Neural progenitor cell (in vitro differentiated cells): Measurements from ENCODE around the gene HES7. TPM values are rescaled to one million over a fixed set of nuclear protein-coding genes. Genes with fewer than 3 reads are reported as not detected.
A peak's percentile ranks its signal among the peaks of the same experiment; 100 is the strongest.

Source experiments
- DNase-seq: peaks from one replicate; pipeline ENCODE4 v3.0.0-alpha.2; 2016; ENCODE audit warnings: low spot score
- H2AFZ ChIP-seq: fragments of 200-600 bp; sonication (generic); replicated peaks from 2 replicates; pipeline ENCODE4 v1.6.1; 2016; ENCODE audit warnings: antibody characterized with exemption
- H3F3A ChIP-seq: fragments of 200-600 bp; sonication (generic); 2 replicates; pipeline ENCODE4 v1.6.1; 2016; ENCODE audit warnings: antibody characterized with exemption, low read depth
- H3K27ac ChIP-seq: fragments of 200-600 bp; sonication (generic); 2 replicates; pipeline ENCODE4 v1.5.1; 2016; ENCODE audit warnings: mild to moderate bottlenecking
- H3K27me3 ChIP-seq: fragments of 200-600 bp; sonication (generic); 2 replicates; pipeline ENCODE4 v1.6.1; 2016; ENCODE audit warnings: mild to moderate bottlenecking, moderate library complexity
- H3K36me3 ChIP-seq: fragments of 200-600 bp; sonication (generic); 2 replicates; pipeline ENCODE4 v1.5.1; 2016
- H3K4me1 ChIP-seq: fragments of 200-600 bp; sonication (generic); 2 replicates; pipeline ENCODE4 v1.6.1; 2016; ENCODE audit warnings: mixed run types
- H3K4me2 ChIP-seq: fragments of 200-600 bp; sonication (generic); 2 replicates; pipeline ENCODE4 v1.6.1; 2016
- H3K4me3 ChIP-seq: fragments of 200-600 bp; sonication (generic); 2 replicates; pipeline ENCODE4 v1.5.1; 2016
- H3K79me2 ChIP-seq: fragments of 200-600 bp; sonication (generic); 2 replicates; pipeline ENCODE4 v1.6.1; 2016; ENCODE audit warnings: low read depth
- H3K9ac ChIP-seq: fragments of 200-600 bp; sonication (generic); 2 replicates; pipeline ENCODE4 v1.6.1; 2016
- H3K9me3 ChIP-seq: fragments of 200-600 bp; sonication (generic); 2 replicates; pipeline ENCODE4 v1.5.1; 2016; ENCODE audit warnings: low read depth
- H4K20me1 ChIP-seq: fragments of 200-600 bp; sonication (generic); 2 replicates; pipeline ENCODE4 v1.6.1; 2016; ENCODE audit warnings: low read depth
- H3K27ac Mint-ChIP-seq: 3 replicates; pipeline ENCODE4 v1.8.0; 2021; ENCODE audit warnings: mixed read lengths
- H3K27me3 Mint-ChIP-seq: 2 replicates; pipeline ENCODE4 v1.8.0; 2022; ENCODE audit warnings: low read depth, mild to moderate bottlenecking, inconsistent platforms, moderate library complexity, mixed read lengths; ENCODE audit not compliant: insufficient read depth
- H3K36me3 Mint-ChIP-seq: 3 replicates; pipeline ENCODE4 v1.8.0; 2021; ENCODE audit warnings: mixed read lengths
- H3K4me1 Mint-ChIP-seq: 3 replicates; pipeline ENCODE4 v1.8.0; 2021; ENCODE audit warnings: mixed read lengths
- H3K4me3 Mint-ChIP-seq: 3 replicates; pipeline ENCODE4 v1.8.0; 2021; ENCODE audit warnings: mild to moderate bottlenecking, moderate library complexity, mixed read lengths
- H3K9me3 Mint-ChIP-seq: 3 replicates; pipeline ENCODE4 v1.8.0; 2020; ENCODE audit warnings: mixed read lengths
- EZH2 ChIP-seq: fragments of 200-600 bp; sonication (generic); IDR thresholded peaks from 2 replicates; pipeline ENCODE4 v1.6.1; 2017; ENCODE audit warnings: antibody characterized with exemption, mild to moderate bottlenecking, moderate library complexity
- EZH2phosphoT487 ChIP-seq: fragments of 200-600 bp; sonication (generic); IDR thresholded peaks from 2 replicates; pipeline ENCODE4 v1.6.1; 2017; ENCODE audit warnings: antibody characterized with exemption
- total RNA-seq: library from RNA; depleted of rRNA; stranded (reverse); fragments of >200 nt; gene quantifications from 2 replicates; pipeline ENCODE4 v1.2.3, GENCODE V29; 2015; ENCODE audit warnings: low replicate concordance
- TF ChIP-seq, protein P1 (sequence below): fragments of 200-600 bp; sonication (generic); IDR thresholded peaks from 2 replicates; pipeline ENCODE4 v1.5.1; 2017; ENCODE audit warnings: antibody characterized with exemption, mild to moderate bottlenecking

HES7 gene
- total RNA-seq, 1 donor from 2014 or later, result not detected

DNA sequence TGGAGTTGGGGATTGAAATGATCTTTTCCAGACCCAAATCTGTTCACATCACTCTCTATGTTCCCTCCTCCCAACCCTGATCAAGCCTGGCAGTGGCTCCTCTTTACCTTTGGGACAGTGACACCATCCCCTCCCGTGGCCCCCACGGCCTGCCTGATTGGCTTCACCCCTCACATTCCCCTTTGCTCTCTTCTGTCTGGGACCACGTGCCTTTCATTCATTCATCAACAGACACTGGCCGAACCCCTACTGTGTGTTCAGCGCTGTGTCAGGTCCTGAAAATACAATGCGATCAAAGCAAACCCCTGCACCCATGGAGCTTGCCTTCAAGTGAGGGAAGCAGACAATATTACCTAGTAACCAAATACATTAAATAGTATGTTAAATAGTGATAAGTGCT, 34.2 kb downstream of the HES7 start:
- DNase-seq, result peak; percentile 53
- Mint-ChIP-seq H3K27me3 (peaks cover 20% of the 10 kb centered on the region), H3K4me3 (no peak overlapping the region), H3K27ac (no peak overlapping the region), H3K36me3 (no peaks in the 10 kb centered on the region), H3K4me1 (peaks cover 5% of the 10 kb centered on the region), H3K9me3 (no peaks in the 10 kb centered on the region)
- Histone ChIP-seq H3K79me2 (no peaks in the 10 kb centered on the region), H3K4me3 (no peak overlapping the region), H3K9me3 (no peaks in the 10 kb centered on the region), H3K4me1 (peaks cover 8% of the 10 kb centered on the region), H2AFZ (no peak overlapping the region), H3K27ac (no peak overlapping the region), H3K4me2 (no peak overlapping the region), H3K27me3 (peaks cover 27% of the 10 kb centered on the region), H3K9ac (no peak overlapping the region), H4K20me1 (no peaks in the 10 kb centered on the region), H3F3A (no peaks in the 10 kb centered on the region), H3K36me3 (no peaks in the 10 kb centered on the region)
- TF ChIP-seq, protein P1, sequence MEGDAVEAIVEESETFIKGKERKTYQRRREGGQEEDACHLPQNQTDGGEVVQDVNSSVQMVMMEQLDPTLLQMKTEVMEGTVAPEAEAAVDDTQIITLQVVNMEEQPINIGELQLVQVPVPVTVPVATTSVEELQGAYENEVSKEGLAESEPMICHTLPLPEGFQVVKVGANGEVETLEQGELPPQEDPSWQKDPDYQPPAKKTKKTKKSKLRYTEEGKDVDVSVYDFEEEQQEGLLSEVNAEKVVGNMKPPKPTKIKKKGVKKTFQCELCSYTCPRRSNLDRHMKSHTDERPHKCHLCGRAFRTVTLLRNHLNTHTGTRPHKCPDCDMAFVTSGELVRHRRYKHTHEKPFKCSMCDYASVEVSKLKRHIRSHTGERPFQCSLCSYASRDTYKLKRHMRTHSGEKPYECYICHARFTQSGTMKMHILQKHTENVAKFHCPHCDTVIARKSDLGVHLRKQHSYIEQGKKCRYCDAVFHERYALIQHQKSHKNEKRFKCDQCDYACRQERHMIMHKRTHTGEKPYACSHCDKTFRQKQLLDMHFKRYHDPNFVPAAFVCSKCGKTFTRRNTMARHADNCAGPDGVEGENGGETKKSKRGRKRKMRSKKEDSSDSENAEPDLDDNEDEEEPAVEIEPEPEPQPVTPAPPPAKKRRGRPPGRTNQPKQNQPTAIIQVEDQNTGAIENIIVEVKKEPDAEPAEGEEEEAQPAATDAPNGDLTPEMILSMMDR, result no peak
- TF ChIP-seq EZH2phosphoT487, result no peak
- no peak for TF ChIP-seq EZH2

DNA sequence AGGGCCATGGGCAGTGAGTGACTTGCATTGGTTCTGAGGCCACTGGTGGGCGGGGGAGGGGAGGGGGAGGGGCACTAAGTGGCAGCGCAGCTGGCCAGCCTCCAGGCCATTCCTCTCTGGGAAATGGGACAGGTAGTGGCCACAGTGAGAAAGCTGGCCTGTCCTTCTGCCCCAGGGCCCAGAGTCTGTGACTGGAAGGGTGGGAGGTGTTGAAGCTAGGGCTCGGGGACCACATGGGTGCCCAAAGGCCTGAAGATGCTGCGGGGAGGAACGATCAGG, 36.0 kb downstream of the HES7 start:
- Histone ChIP-seq H2AFZ (no peak overlapping the region), H3K36me3 (no peaks in the 10 kb centered on the region), H3K27me3 (peaks cover 24% of the 10 kb centered on the region), H3F3A (no peaks in the 10 kb centered on the region), H3K27ac (no peak overlapping the region), H3K79me2 (no peaks in the 10 kb centered on the region), H3K4me1 (peaks cover 8% of the 10 kb centered on the region), H3K4me3 (no peak overlapping the region), H3K9me3 (no peaks in the 10 kb centered on the region), H3K9ac (no peak overlapping the region), H4K20me1 (no peaks in the 10 kb centered on the region), H3K4me2 (no peak overlapping the region)
- Mint-ChIP-seq H3K36me3 (no peaks in the 10 kb centered on the region), H3K27me3 (peaks cover 14% of the 10 kb centered on the region), H3K4me1 (peaks cover 5% of the 10 kb centered on the region), H3K9me3 (no peaks in the 10 kb centered on the region), H3K4me3 (no peak overlapping the region), H3K27ac (no peak overlapping the region)
- DNase-seq, result no peak
- TF ChIP-seq, protein P1, result no peak
- TF ChIP-seq EZH2 (no peak), EZH2phosphoT487 (no peak)

DNA sequence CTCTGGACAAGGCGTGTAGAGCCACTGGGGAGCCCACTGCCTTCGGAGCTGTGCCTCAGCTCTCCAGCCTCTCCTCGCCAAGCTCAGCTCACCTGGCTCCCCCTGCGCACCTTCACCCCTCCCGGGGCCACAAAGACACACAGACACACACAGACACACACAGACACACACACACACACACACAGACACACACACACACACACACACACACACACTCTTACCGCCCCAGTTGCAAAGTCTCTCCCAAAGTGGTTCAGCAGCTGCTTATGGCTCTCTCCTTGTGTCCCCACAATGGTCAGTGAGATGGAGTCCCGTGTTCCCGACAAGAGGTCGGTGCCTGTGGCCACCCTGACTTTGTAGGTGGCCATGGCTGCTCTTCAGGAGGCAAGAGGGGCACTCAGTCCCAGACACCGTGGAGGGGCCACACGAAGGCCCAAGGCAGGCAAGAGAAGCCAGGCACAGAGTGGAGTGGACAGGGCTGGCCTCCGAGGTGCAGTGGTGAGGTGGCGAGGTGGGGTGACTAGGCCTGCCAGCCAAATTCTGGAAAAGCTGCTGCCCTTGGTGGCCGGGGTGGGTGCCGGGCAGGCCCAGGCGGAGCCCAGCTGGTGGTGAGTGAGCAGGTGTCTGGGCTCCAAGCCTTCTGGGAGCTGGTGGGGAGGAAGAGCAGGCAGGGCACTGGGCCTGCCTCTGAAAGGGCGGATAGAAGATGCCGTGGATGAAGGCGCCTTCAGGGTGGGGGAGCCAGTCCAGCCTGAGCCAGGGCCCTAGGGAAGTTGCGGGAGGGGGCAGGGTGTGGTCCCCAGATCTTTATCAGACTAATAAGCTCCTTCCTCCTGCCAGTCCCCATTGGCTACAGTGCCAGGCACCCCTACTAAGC, 36.6 kb downstream of the HES7 start, which contains the start of gene ALOX12B:
ALOX12B (minus strand) TSS at position 642 of the 877 bp plus-strand sequence; CDS start at position 368, 274 bp downstream.
- Histone ChIP-seq H3K36me3 (no peaks in the 10 kb centered on the region), H3F3A (no peaks in the 10 kb centered on the region), H2AFZ (no peak within 1 kb of the TSS), H3K27ac (no peak within 1 kb of the TSS), H3K4me3 (no peak within 1 kb of the TSS), H3K27me3 (peaks cover 21% of the 10 kb centered on the region), H4K20me1 (no peaks in the 10 kb centered on the region), H3K79me2 (no peaks in the 10 kb centered on the region), H3K4me2 (no peak within 1 kb of the TSS), H3K9me3 (no peaks in the 10 kb centered on the region), H3K9ac (no peak within 1 kb of the TSS), H3K4me1 (peaks cover 8% of the 10 kb centered on the region)
- Mint-ChIP-seq H3K4me3 (no peak within 1 kb of the TSS), H3K27ac (peak within 1 kb of the TSS; percentile 77), H3K27me3 (peaks cover 14% of the 10 kb centered on the region), H3K9me3 (no peaks in the 10 kb centered on the region), H3K36me3 (no peaks in the 10 kb centered on the region), H3K4me1 (peaks cover 3% of the 10 kb centered on the region)
- TF ChIP-seq EZH2phosphoT487 (no peak), EZH2 (no peak)
- TF ChIP-seq, protein P1, result no peak
- DNase-seq, result no peak
